ENCODE measurements around the gene TMEFF1.

GRCh38 chr9:100579665-100580064, 106.7 kb downstream of the TMEFF1 start:
- TF ChIP-seq POLR2A (IDR thresholded peaks at IDR 0.05; ENCODE audit: low read length) = no peak
- TF ChIP-seq GATA1 (IDR thresholded peaks at IDR 0.05; ENCODE audit: low read depth, low read length) = no peak
